ENCODE measurements around the gene TMEM45B.

- TF ChIP-seq RAD21 (IDR thresholded peaks at IDR 0.05; ENCODE audit: low read length) (no peak), CTCF (IDR thresholded peaks at IDR 0.05) (no peak), EZH2phosphoT487 (IDR thresholded peaks at IDR 0.05; ENCODE audit: borderline replicate concordance, low read depth) (no peak)
Measured at GRCh38 chr11:129769059-129769458, 46.6 kb upstream of the TMEM45B start.
